BLaER1 treated with 17β-estradiol and CSF1 and Interleukin-3, amounts not matched to agents 10 nM and 100 nM (cell line): ENCODE data around the gene RFXANK.

Experiments
- H3K27ac ChIP-seq, 11 experiments: shearing (Covaris generic); formaldehyde crosslinking; 2 replicates each; pipeline ENCODE4 v1.8.1; 2022
- H3K27me3 ChIP-seq, 11 experiments: shearing (Covaris generic); formaldehyde crosslinking; 2 replicates each; pipeline ENCODE4 v1.8.1; 2022
- H3K36me3 ChIP-seq, 11 experiments: shearing (Covaris generic); formaldehyde crosslinking; 2 replicates each; pipeline ENCODE4 v1.8.1; 2022
- H3K4me1 ChIP-seq, 10 experiments: shearing (Covaris generic); formaldehyde crosslinking; 2 replicates each; pipeline ENCODE4 v1.8.1; 2022
- H3K4me2 ChIP-seq, 11 experiments: shearing (Covaris generic); formaldehyde crosslinking; 2 replicates each; pipeline ENCODE4 v1.8.1; 2022
- H3K4me3 ChIP-seq, 10 experiments: shearing (Covaris generic); formaldehyde crosslinking; 2 replicates each; pipeline ENCODE4 v1.8.1; 2022
- H3K9ac ChIP-seq, 11 experiments: shearing (Covaris generic); formaldehyde crosslinking; 2 replicates each; pipeline ENCODE4 v1.8.1; 2022
- H3K9me3 ChIP-seq, 11 experiments: shearing (Covaris generic); formaldehyde crosslinking; replicated peaks in 1 of 11; 2 replicates each; pipeline ENCODE4 v1.8.1; 2022
- H4K20me1 ChIP-seq, 11 experiments: shearing (Covaris generic); formaldehyde crosslinking; 2 replicates each; pipeline ENCODE4 v1.8.1; 2022
- Cebpa-rat ChIP-seq, 11 experiments: shearing (Covaris generic); IDR thresholded peaks; 2 replicates each; pipeline ENCODE4 v1.8.1; 2022

The RFXANK gene

DNA sequence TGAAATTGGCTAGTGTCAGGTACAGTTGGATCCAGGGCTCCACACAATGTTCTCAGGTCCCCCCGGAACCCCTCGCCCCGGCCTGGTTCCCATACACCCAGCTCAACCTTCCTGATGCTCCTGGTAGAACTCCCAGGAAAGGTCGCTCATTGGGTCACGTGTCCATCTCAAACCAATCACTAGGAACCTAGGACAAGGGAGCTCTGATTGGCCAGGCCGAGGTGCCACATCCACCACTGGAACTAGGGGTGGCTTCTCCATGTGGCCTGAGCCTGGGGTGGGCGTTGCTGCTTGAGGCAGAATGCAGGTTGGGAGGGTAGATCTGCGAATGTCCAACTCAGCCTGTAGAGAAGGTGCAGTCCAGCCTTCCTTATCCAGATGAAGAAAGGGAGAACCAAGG, 15.1 kb upstream of the RFXANK start:
- TF ChIP-seq Cebpa-rat (IDR thresholded peaks at IDR 0.05): no peak
- Histone ChIP-seq H3K36me3 (peaks cover 25 to 65% (median 57%) of the 10 kb centered on the region in 11 experiments), H4K20me1 (peaks cover 0 to 66% (median 3%) of the 10 kb centered on the region in 11 experiments; a peak in 9 of 22 replicates), H3K4me3 (no peak overlapping the region), H3K27me3 (no peaks in the 10 kb centered on the region), H3K4me1 (peaks cover 5 to 21% (median 9%) of the 10 kb centered on the region in 10 experiments), H3K9me3 (0 out of 22 replicates have a peak, but pooled peaks cover 0 to 5% (median 0%) of the 10 kb centered on the region in 11 experiments), H3K4me2 (no peak overlapping the region), H3K9ac (no peak overlapping the region), H3K27ac (no peak overlapping the region)

DNA sequence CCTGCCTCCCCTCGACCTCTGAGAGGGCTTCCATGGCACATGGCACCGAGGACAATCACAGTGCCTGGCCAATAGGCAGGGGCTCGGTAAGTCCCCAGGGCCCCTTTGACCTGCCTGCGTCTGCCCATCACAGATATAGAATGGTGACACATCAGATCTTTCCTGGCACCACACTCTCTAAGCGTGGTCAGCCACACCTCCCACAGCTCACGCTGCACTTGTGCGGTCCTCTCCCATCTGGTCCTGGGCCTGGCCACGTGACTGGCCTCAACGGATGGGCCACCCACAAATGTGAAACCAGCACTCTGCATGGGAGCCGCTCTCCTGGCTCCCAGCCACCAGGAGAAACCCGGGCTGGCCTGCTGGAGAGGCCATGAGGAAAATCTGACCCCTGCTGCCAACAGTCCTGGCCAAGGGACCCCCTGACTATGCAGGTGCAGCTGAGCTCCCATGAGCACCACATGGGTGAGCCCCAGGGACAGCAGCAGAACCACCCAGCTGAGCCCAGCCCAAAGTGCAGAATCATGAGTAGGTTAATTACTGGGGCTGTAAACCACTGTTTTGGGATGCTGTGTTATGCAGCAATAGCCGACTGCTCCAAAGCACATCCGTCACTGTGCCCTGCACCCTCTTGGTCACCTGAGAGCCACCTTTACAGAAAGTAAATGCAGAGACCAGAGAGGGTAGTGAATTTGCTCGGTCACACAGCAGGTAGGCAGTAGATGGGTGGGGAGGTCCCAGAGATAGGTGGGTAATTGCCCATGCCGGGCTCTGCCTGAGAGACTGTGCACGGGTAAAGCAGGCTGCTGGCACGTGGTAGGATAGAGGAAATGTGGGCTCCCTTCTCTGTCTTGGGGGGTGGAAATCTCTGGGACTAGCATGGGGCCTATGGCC, 12.3 kb upstream of the RFXANK start:
- Histone ChIP-seq H4K20me1 (peaks cover 0 to 64% (median 4%) of the 10 kb centered on the region in 11 experiments; a peak in 8 of 22 replicates), H3K27me3 (no peaks in the 10 kb centered on the region), H3K4me2 (no peak overlapping the region), H3K27ac (no peak overlapping the region), H3K4me3 (no peak overlapping the region), H3K36me3 (peaks cover 36 to 81% (median 71%) of the 10 kb centered on the region in 11 experiments), H3K9ac (0 out of 22 replicates have a peak overlapping the region, but pooled peaks of 2 of the 11 experiments have one; percentile 2 to 18), H3K4me1 (peaks cover 11 to 21% (median 13%) of the 10 kb centered on the region in 10 experiments), H3K9me3 (0 out of 22 replicates have a peak, but pooled peaks cover 0 to 5% (median 0%) of the 10 kb centered on the region in 11 experiments)
- TF ChIP-seq Cebpa-rat (IDR thresholded peaks at IDR 0.05): no peak

DNA sequence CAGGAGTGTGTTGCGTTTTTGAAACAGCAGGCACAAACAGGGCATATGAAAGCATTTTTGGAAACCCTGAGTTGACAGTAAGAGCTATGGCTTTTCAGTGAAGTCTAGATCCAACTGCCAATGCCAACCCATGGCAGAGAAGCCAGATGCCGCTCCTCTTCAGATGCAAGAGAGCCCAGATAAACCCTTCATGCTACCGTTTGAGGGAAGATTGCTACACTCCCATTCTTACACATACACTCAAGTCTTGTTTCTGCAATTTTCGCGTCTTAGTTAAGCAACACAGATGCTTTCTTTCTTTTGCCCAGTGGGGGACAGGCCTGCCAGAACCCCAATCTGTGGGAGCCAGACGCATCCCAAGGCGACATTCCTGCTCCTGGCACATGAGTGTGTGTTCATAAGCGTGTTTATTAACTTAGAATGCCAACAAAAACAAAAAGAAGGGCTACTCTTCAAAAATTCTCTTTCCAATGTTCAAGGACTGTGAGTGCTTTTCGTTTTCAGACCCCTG, 10.5 kb upstream of the RFXANK start:
- H3K27me3 ChIP-seq: no peaks in the 10 kb centered on the region
- no peak overlapping the region for H3K4me3 ChIP-seq
- H3K4me2 ChIP-seq: no peak overlapping the region
- H3K9ac ChIP-seq: no peak overlapping the region
- peaks cover 1 to 15% (median 6%) of the 10 kb centered on the region in 11 experiments; a peak in 16 of 22 replicates for H3K9me3 ChIP-seq
- peaks cover 53 to 86% (median 79%) of the 10 kb centered on the region in 11 experiments for H3K36me3 ChIP-seq
- TF ChIP-seq Cebpa-rat (IDR thresholded peaks at IDR 0.05): no peak
- H3K4me1 ChIP-seq: peaks cover 24 to 38% (median 29%) of the 10 kb centered on the region in 10 experiments
- H4K20me1 ChIP-seq: peaks cover 0 to 51% (median 10%) of the 10 kb centered on the region in 11 experiments; a peak in 10 of 22 replicates
- no peak overlapping the region for H3K27ac ChIP-seq

- H3K4me2 ChIP-seq: peak overlapping the region in 10 of 11 experiments; percentile 17 to 80 (median 67); a peak in 18 of 22 replicates
- no peaks in the 10 kb centered on the region for H3K27me3 ChIP-seq
- peak overlapping the region in 8 of 11 experiments; percentile 17 to 73 (median 62); a peak in 14 of 22 replicates for H3K27ac ChIP-seq
- H3K36me3 ChIP-seq: peaks cover 50 to 82% (median 68%) of the 10 kb centered on the region in 11 experiments
- peaks cover 5 to 34% (median 13%) of the 10 kb centered on the region in 11 experiments; a peak in 18 of 22 replicates for H3K9me3 ChIP-seq
- no peak for TF ChIP-seq Cebpa-rat (IDR thresholded peaks at IDR 0.05)
- peaks cover 41 to 70% (median 58%) of the 10 kb centered on the region in 10 experiments for H3K4me1 ChIP-seq
- peak overlapping the region in 4 of 10 experiments; percentile 26 to 52 (median 36); a peak in 4 of 20 replicates for H3K4me3 ChIP-seq
- H4K20me1 ChIP-seq: peaks cover 0 to 46% (median 13%) of the 10 kb centered on the region in 11 experiments; a peak in 12 of 22 replicates
- H3K9ac ChIP-seq: peak overlapping the region in 2 of 11 experiments; percentile 0 to 28; a peak in 1 of 22 replicates
These were observed 6.0 kb upstream of the RFXANK start for GRCh38 chr19:19185853-19186740.

DNA sequence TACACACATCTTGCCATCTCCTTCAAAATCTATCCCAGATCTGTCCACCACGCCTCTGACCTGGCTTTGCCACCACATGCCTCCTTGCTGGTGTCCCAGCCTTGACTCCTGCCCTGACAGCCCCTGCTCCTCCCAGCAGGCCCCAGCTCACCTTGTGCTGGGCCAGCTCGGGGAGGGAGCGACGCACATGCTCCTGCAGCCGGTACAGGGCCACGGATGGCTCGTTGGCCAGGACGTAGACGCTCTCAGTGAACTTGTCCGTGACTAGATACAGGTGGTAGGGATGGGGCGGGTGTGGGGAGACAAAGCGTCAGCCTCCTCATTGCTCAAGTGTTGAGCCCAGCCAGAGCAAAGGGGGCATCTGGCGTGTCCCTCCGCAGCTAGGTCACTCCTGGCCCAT, 5.3 kb upstream of the RFXANK start:
- Histone ChIP-seq H4K20me1 (peaks cover 0 to 52% (median 13%) of the 10 kb centered on the region in 11 experiments; a peak in 12 of 22 replicates), H3K4me2 (peak overlapping the region in 9 of 11 experiments; percentile 17 to 80 (median 58); a peak in 16 of 22 replicates), H3K4me3 (peak overlapping the region in 4 of 10 experiments; percentile 26 to 52 (median 36); a peak in 6 of 20 replicates), H3K9me3 (peaks cover 5 to 34% (median 13%) of the 10 kb centered on the region in 11 experiments; a peak in 18 of 22 replicates), H3K27me3 (no peaks in the 10 kb centered on the region), H3K4me1 (peaks cover 45 to 73% (median 60%) of the 10 kb centered on the region in 10 experiments), H3K27ac (peak overlapping the region in 8 of 11 experiments; percentile 17 to 73 (median 58); a peak in 14 of 22 replicates), H3K9ac (peak overlapping the region in 1 of 11 experiments; percentile 28; a peak in 1 of 22 replicates), H3K36me3 (peaks cover 43 to 76% (median 61%) of the 10 kb centered on the region in 11 experiments)
- no peak for TF ChIP-seq Cebpa-rat (IDR thresholded peaks at IDR 0.05)

DNA sequence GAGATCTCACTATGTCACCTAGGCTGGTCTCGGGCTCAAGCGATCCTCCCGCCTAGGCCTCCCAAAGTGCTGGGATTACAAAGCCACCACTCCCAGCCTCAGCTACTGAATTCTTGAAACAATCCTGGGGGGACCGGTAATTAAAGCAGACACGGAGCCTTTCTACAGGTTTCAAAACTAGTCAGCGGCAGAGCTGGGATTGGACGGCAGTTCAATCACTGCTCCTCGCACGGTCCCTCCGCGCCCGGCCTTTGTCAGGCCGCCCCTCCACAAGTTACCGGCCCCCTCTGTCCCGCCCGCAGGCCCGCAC, 335 bp upstream of the RFXANK start:
- no peak for TF ChIP-seq Cebpa-rat (IDR thresholded peaks at IDR 0.05)
- Histone ChIP-seq H3K4me2 (peak overlapping the region; percentile 81 to 99 (median 96)), H3K9ac (peak overlapping the region; percentile 91 to 100 (median 99)), H3K4me1 (peaks cover 39 to 63% (median 48%) of the 10 kb centered on the region in 10 experiments), H3K27me3 (no peaks in the 10 kb centered on the region), H3K36me3 (peaks cover 30 to 66% (median 40%) of the 10 kb centered on the region in 11 experiments), H3K9me3 (peaks cover 2 to 19% (median 5%) of the 10 kb centered on the region in 11 experiments; a peak in 18 of 22 replicates), H3K27ac (peak overlapping the region; percentile 95 to 100 (median 99)), H3K4me3 (peak overlapping the region; percentile 77 to 99 (median 90)), H4K20me1 (peaks cover 0 to 29% (median 13%) of the 10 kb centered on the region in 11 experiments; a peak in 9 of 22 replicates)

GRCh38 chr19:19192910-19193423, 909 bp downstream of the RFXANK start:
- H3K36me3 ChIP-seq: peaks cover 30 to 66% (median 40%) of the 10 kb centered on the region in 11 experiments

More at GRCh38 chr19:19192910-19193423, 909 bp downstream of the RFXANK start:
- H3K4me2 ChIP-seq: peak overlapping the region; percentile 75 to 98 (median 90)
- H3K9me3 ChIP-seq: peaks cover 0 to 7% (median 0%) of the 10 kb centered on the region in 11 experiments; a peak in 5 of 22 replicates
- H4K20me1 ChIP-seq: peaks cover 0 to 36% (median 15%) of the 10 kb centered on the region in 11 experiments; a peak in 12 of 22 replicates
- no peaks in the 10 kb centered on the region for H3K27me3 ChIP-seq
- no peak for TF ChIP-seq Cebpa-rat (IDR thresholded peaks at IDR 0.05)
- H3K27ac ChIP-seq: peak overlapping the region; percentile 79 to 100 (median 97)
- peaks cover 38 to 54% (median 41%) of the 10 kb centered on the region in 10 experiments for H3K4me1 ChIP-seq
- peak overlapping the region; percentile 91 to 100 (median 99) for H3K9ac ChIP-seq
- peak overlapping the region; percentile 77 to 99 (median 90) for H3K4me3 ChIP-seq
